B cell (primary cell): ENCODE results near the gene CRTC1. TPM values are rescaled to one million over a fixed set of nuclear protein-coding genes. Genes with fewer than 3 reads are reported as not detected.

Experiments used
- ATAC-seq: fragments of 200-7000 bp; cut with Tn5 transposase; one replicate; pipeline ENCODE4 v1.10.0; 2021; ENCODE audit warnings: low read depth, mild to moderate bottlenecking, moderate number of reproducible peaks, moderate library complexity
- CTCF ChIA-PET: fragments of 350-600 bp; sonication (Branson Sonifier 250); formaldehyde crosslinking; loops from one replicate; lab custom pipeline; 2021; ENCODE audit warnings: antibody characterized with exemption, inconsistent platforms; lab: Charles Lee
- POLR2A ChIA-PET: fragments of 350-600 bp; sonication (Branson Sonifier 250); formaldehyde crosslinking; loops from one replicate; lab custom pipeline; 2021; ENCODE audit warnings: antibody characterized with exemption; lab: Charles Lee
- DNase-seq: peaks from one replicate; pipeline ENCODE4 v3.0.0; 2013
- H2AFZ ChIP-seq: 2 replicates; pipeline ENCODE4 v1.6.1; 2012; ENCODE audit warnings: mild to moderate bottlenecking, low read depth, low read length; ENCODE audit not compliant: insufficient read depth, poor library complexity, severe bottlenecking
- H3K27ac ChIP-seq, 2 donors: 1 replicate in 1 of 2; 2 replicates in 1 of 2; pipeline ENCODE4 v1.5.1; 2012 to 2013; ENCODE audit warnings: low read length in 2 of 2, mild to moderate bottlenecking in 2 of 2, moderate library complexity in 1 of 2
- H3K27me3 ChIP-seq, 4 experiments: fragments of 200-600 bp in 1 of 4; sonication (generic) in 1 of 4; replicated peaks in 1 of 4; 1 replicate in 2 of 4; 2 replicates in 2 of 4; pipeline versions ENCODE4 v1.6.1 to v1.7.0; 2013 to 2016; ENCODE audit warnings: low read length in 3 of 4, mild to moderate bottlenecking in 2 of 4, mixed read lengths in 1 of 4, moderate library complexity in 1 of 4; ENCODE audit not compliant: insufficient read depth in 4 of 4, control insufficient read depth in 3 of 4; ENCODE audit errors: control extremely low read depth in 1 of 4
- H3K36me3 ChIP-seq, 2 experiments: replicated peaks in 1 of 2; 1 replicate in 1 of 2; 2 replicates in 1 of 2; pipeline versions ENCODE4 v1.6.1 to v1.7.1; 2013; ENCODE audit warnings: low read length in 1 of 2; ENCODE audit not compliant: insufficient read depth in 2 of 2, control insufficient read depth in 1 of 2; ENCODE audit errors: control extremely low read depth in 1 of 2, extremely low read depth in 1 of 2
- H3K4me1 ChIP-seq, 2 donors: fragments of 200-600 bp in 1 of 2; sonication (generic) in 1 of 2; 1 replicate in 1 of 2; 2 replicates in 1 of 2; pipeline versions ENCODE4 v1.5.1 to v1.6.1; 2013 to 2017; ENCODE audit warnings: low read length in 2 of 2; ENCODE audit not compliant: control insufficient read depth in 2 of 2, insufficient read depth in 2 of 2
- H3K4me2 ChIP-seq: replicated peaks from 2 replicates; pipeline ENCODE3; 2012; ENCODE audit warnings: mild to moderate bottlenecking, low read depth, low read length; ENCODE audit not compliant: poor library complexity, severe bottlenecking
- H3K4me3 ChIP-seq, 5 experiments: fragments of 200-600 bp in 1 of 5; sonication (generic) in 1 of 5; 1 replicate in 3 of 5; 2 replicates in 2 of 5; pipeline versions ENCODE4 v1.5.1 to v1.7.0; 2011 to 2016; ENCODE audit warnings: low read length in 4 of 5, mild to moderate bottlenecking in 4 of 5, low read depth in 2 of 5, control low read depth in 1 of 5, moderate library complexity in 1 of 5; ENCODE audit not compliant: insufficient read depth in 1 of 5; ENCODE audit errors: control extremely low read depth in 1 of 5, extremely low read depth in 1 of 5
- H3K79me2 ChIP-seq: fragments of 200-600 bp; sonication (generic); one replicate; pipeline ENCODE4 v1.6.0; 2016; ENCODE audit warnings: low read length; ENCODE audit not compliant: control insufficient read depth, insufficient read depth
- H3K9ac ChIP-seq: fragments of 200-600 bp; sonication (generic); 2 replicates; pipeline ENCODE4 v1.6.1; 2017; ENCODE audit warnings: mild to moderate bottlenecking, low read length, moderate library complexity
- H3K9me3 ChIP-seq, 3 donors: one replicate each; pipeline versions ENCODE4 v1.6.1 to v1.7.1; 2013; ENCODE audit warnings: low read length in 2 of 3; ENCODE audit not compliant: control insufficient read depth in 2 of 3, insufficient read depth in 1 of 3; ENCODE audit errors: control extremely low read depth in 1 of 3
- H4K20me1 ChIP-seq: 2 replicates; pipeline ENCODE4 v1.6.0; 2012; ENCODE audit warnings: mild to moderate bottlenecking, low read length; ENCODE audit not compliant: insufficient read depth, control insufficient read depth, poor library complexity, severe bottlenecking
- H3K27ac Mint-ChIP-seq: one replicate; pipeline ENCODE4 v1.8.0; 2021; ENCODE audit warnings: mixed read lengths
- H3K27me3 Mint-ChIP-seq: one replicate; pipeline ENCODE4 v1.8.0; 2021; ENCODE audit warnings: mixed read lengths
- H3K4me1 Mint-ChIP-seq: one replicate; pipeline ENCODE4 v1.8.0; 2021; ENCODE audit warnings: mixed read lengths
- H3K4me3 Mint-ChIP-seq: one replicate; pipeline ENCODE4 v1.8.0; 2021; ENCODE audit warnings: mixed read lengths
- H3K9me3 Mint-ChIP-seq: one replicate; pipeline ENCODE4 v1.8.0; 2022; ENCODE audit warnings: mixed read lengths; ENCODE audit not compliant: insufficient read depth
- EZH2 ChIP-seq: IDR thresholded peaks from 2 replicates; pipeline ENCODE4 v1.6.1; 2012; ENCODE audit warnings: borderline replicate concordance, low read depth, mild to moderate bottlenecking, moderate library complexity, low read length; ENCODE audit not compliant: insufficient read depth, poor library complexity, severe bottlenecking
- WGBS: methylation state at CpG from one replicate; pipeline ENCODE4 v1.1.5; 2013; ENCODE audit warnings: missing lambda C conversion rate; ENCODE audit not compliant: insufficient coverage; 5-methylcytosine and 5-hydroxymethylcytosine counted together
- intact Hi-C: fragments of 100-400 bp; cut with micrococcal nuclease; formaldehyde crosslinking; loops from one replicate; pipeline ENCODE4 v1.10.0; 2022
- polyA plus RNA-seq: library from polyadenylated mRNA; depleted of rRNA; stranded (reverse); fragments of >200 nt; gene quantifications from 2 replicates; pipeline ENCODE4 v1.2.3, GENCODE V29; 2012
- total RNA-seq, 2 donors: library from RNA; stranded (reverse); fragments of 120-200 nt in 1 of 2; gene quantifications; 1 replicate in 1 of 2; 2 replicates in 1 of 2; pipeline versions ENCODE4 v1.2.3 to v1.2.4, GENCODE V29; 2013 to 2022
- TF ChIP-seq, protein P1 (sequence below): fragments of 200-600 bp; IDR thresholded peaks from one replicate; pipeline ENCODE4 v1.8.0; 2022; ENCODE audit warnings: antibody characterized with exemption, mild to moderate bottlenecking

Gene CRTC1
- total and polyA plus RNA-seq, 2 donors (not counting 1 experiment from before 2014, with no cell fraction given) = 15.9 to 30.1 TPM

DNA sequence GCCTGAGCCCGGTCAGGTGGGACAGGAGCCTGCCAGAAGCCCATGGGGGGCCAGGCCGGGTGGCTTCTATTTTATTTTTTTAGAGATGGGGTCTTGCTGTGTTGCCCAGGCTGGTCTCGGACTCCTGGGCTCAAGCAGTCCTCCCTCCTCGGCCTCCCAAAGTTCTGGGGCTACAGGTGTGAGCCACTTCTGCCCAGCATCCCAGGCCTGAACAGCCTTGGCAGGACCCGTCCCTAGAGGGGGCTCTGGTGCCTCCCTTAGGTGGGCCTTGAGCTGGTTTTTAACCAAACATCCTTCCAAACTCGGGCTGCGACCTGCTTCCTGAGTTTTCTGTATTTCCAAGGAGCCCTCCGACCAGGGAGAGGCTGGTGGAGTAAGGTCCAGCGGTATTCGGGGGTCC lies 97.2 kb downstream of the CRTC1 start:
- Histone ChIP-seq H3K36me3 (no peaks in the 10 kb centered on the region), H3K9ac (no peak overlapping the region), H3K4me3 (no peak overlapping the region), H3K27me3 (peaks cover 0 to 15% (median 4%) of the 10 kb centered on the region in 4 experiments), H4K20me1 (peaks cover 15% of the 10 kb centered on the region), H2AFZ (no peak overlapping the region), H3K79me2 (no peaks in the 10 kb centered on the region), H3K4me1 (peaks cover 9 to 21% of the 10 kb centered on the region in 2 donors), H3K9me3 (peaks cover 0 to 15% (median 0%) of the 10 kb centered on the region in 3 donors), H3K27ac (no peak overlapping the region), H3K4me2 (no peak overlapping the region)
- TF ChIP-seq, protein P1, sequence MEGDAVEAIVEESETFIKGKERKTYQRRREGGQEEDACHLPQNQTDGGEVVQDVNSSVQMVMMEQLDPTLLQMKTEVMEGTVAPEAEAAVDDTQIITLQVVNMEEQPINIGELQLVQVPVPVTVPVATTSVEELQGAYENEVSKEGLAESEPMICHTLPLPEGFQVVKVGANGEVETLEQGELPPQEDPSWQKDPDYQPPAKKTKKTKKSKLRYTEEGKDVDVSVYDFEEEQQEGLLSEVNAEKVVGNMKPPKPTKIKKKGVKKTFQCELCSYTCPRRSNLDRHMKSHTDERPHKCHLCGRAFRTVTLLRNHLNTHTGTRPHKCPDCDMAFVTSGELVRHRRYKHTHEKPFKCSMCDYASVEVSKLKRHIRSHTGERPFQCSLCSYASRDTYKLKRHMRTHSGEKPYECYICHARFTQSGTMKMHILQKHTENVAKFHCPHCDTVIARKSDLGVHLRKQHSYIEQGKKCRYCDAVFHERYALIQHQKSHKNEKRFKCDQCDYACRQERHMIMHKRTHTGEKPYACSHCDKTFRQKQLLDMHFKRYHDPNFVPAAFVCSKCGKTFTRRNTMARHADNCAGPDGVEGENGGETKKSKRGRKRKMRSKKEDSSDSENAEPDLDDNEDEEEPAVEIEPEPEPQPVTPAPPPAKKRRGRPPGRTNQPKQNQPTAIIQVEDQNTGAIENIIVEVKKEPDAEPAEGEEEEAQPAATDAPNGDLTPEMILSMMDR = no peak
- TF ChIP-seq EZH2 = no peak
- ChIA-PET POLR2A (no interaction called here), CTCF (no interaction called here)
- Mint-ChIP-seq H3K9me3 (no peaks in the 10 kb centered on the region), H3K27me3 (peaks cover 9% of the 10 kb centered on the region), H3K4me3 (no peak overlapping the region), H3K27ac (no peak overlapping the region), H3K4me1 (peaks cover 18% of the 10 kb centered on the region)
- intact Hi-C loops = no loop called here
- ATAC-seq (no peak), DNase-seq (no peak)
- 96% methylated on average over 5 of the region's 10 CpGs for WGBS

DNA sequence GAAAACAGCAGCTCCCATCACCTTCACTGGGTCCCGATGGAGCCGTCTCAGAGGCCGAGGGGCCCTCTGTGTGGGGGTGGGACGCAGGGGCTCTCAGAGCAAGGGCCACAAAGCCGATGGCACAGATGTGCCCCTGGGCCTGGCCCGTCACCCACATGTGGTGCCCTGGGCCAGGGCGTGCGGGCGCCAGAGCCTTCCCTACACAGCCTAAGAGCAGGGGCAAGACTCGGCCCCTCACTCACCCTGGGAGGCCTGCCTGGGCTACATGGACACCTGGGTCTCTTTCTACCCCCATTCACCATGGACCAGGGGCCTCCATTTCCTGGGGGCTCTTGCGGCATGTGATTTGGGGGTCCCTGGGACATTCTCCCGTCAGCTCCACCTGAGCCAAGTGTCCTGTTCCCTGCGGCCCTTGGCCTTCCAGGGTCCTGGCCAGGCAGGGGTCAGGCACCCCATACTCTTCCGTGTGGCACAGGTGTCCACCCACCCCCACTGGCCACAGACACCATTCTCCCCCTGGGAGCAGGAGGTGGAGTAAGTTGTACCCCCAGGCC lies 97.6 kb downstream of the CRTC1 start:
- H3K9ac ChIP-seq = no peak overlapping the region
- H3K9me3 Mint-ChIP-seq = no peaks in the 10 kb centered on the region

More for the DNA sequence above, 97.6 kb downstream of the CRTC1 start:
- peaks cover 22% of the 10 kb centered on the region for H3K4me1 Mint-ChIP-seq
- Histone ChIP-seq H3K27me3 (peaks cover 0 to 20% (median 6%) of the 10 kb centered on the region in 4 experiments), H3K79me2 (no peaks in the 10 kb centered on the region), H2AFZ (no peak overlapping the region), H3K4me3 (no peak overlapping the region), H3K4me1 (peaks cover 10 to 22% of the 10 kb centered on the region in 2 donors), H3K9me3 (peaks cover 0 to 20% (median 0%) of the 10 kb centered on the region in 3 donors), H3K36me3 (no peaks in the 10 kb centered on the region), H3K27ac (no peak overlapping the region), H3K4me2 (no peak overlapping the region), H4K20me1 (peaks cover 15% of the 10 kb centered on the region)
- ChIA-PET CTCF (no interaction called here), POLR2A (no interaction called here)
- peaks cover 14% of the 10 kb centered on the region for H3K27me3 Mint-ChIP-seq
- H3K27ac Mint-ChIP-seq = no peak overlapping the region
- intact Hi-C loops = no loop called here
- no peak for ATAC-seq
- no peak overlapping the region for H3K4me3 Mint-ChIP-seq
- no peak for TF ChIP-seq EZH2
- TF ChIP-seq, protein P1 = no peak
- WGBS = 93% methylated on average over 11 of the region's 14 CpGs
- no peak for DNase-seq
